GM18507 (cell line): ENCODE data around the gene DBR1.
"Not testable (repeated sequence)": the region's sequence is repeated elsewhere in the genome, so short reads cannot be mapped to it uniquely, and the experiment has no call there.

Source experiments
- DNase-seq: peaks from one replicate; pipeline ENCODE4 v3.0.0; 2011; ENCODE audit warnings: low read depth; ENCODE audit not compliant: insufficient read length; ENCODE audit errors: extremely low spot score
- FAIRE-seq: peaks from 2 replicates; lab custom pipeline; 2011; peaks lifted over from hg19 to GRCh38; lab: Jason Lieb, UNC

Gene DBR1

GRCh38 chr3:138188013-138188730 lies 13.5 kb upstream of the DBR1 start:
- DNase-seq: no peak

GRCh38 chr3:138187296-138188012 lies 12.7 kb upstream of the DBR1 start, which contains the start of gene ARMC8:
Gene ARMC8, plus strand, starts transcription at chr3:138187301. Its CDS starts 254 bp downstream, at chr3:138187555.
- DNase-seq (peak; percentile 95), FAIRE-seq (no peak)

More at GRCh38 chr3:138188013-138188730, 13.5 kb upstream of the DBR1 start:
- no peak for FAIRE-seq

- DNase-seq: no peak
- peak; percentile 95 for FAIRE-seq
These were observed 12.1 kb upstream of the DBR1 start for GRCh38 chr3:138186803-138187295.

GRCh38 chr3:138186221-138186620 lies 11.5 kb upstream of the DBR1 start:
- FAIRE-seq (no peak), DNase-seq (no peak)

GRCh38 chr3:138184994-138185393 lies 10.3 kb upstream of the DBR1 start:
- no peak for FAIRE-seq
- DNase-seq: no peak

DNA sequence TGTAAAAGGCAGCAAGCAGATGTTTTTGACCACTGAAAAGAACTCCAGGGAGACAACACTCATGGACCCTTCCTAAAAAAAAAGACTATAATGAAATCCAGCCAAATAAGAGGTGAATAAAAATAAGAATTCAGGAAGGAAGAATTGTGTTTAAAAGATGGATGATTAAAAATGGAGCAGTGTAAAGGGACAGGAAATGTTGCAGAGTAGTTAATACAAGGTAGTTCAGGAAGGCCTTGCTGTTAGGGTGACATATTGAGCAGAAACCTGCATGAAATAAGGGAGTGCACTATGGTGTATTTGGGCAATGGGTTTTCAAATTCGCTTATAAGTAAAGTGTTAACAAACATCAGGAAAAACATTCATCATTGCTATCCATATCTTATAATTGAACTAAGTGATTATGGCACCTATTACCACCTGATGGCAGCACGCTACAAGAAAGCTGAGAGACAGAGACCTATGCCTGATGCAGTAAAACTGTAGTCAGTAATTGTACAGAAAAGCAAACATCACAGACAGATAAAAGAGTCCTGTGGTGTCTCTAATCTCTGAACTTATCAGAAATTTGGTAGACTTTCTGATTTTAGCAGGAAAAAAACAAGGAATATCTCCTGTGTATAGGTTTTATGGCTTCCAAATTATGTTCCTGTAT lies 5.8 kb upstream of the DBR1 start:
- peak; percentile 81 for FAIRE-seq

DNA sequence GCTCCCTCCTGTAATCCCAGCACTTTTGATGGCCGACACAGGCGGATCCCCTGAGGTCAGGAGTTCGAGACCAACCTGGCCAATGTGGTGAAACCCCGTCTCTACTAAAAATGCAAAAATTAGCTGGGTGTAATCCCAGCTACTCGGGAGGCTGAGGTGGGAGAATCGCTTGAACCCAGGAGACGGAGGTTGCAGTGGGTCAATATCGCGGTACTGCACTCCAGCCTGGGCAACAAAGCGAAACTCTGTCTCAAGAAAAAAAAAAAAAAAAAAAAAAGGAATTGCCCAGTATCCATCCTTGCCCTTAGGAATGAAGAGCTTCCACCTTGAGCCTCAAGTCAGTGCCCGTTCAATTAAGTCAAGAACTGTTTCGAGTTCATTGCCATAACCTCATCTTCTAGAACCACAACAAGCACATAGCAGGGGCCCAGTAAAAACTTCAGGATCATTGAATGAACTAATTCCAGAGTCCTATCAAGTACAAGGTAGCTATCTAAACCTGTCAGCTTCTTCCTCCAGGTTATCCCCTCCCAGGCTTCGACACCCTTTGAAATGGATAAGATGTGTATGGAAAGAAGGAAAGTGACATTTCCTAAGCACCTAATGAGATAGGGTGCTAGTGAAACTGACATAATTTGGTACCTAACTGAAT lies 826 bp downstream of the DBR1 start:
- FAIRE-seq (no peak), DNase-seq (no peak)

More for the DNA sequence above, 5.8 kb upstream of the DBR1 start:
- no peak for DNase-seq

GRCh38 chr3:138172625-138173024 lies 2.1 kb downstream of the DBR1 start:
- DNase-seq: no peak
- no peak for FAIRE-seq

DNA sequence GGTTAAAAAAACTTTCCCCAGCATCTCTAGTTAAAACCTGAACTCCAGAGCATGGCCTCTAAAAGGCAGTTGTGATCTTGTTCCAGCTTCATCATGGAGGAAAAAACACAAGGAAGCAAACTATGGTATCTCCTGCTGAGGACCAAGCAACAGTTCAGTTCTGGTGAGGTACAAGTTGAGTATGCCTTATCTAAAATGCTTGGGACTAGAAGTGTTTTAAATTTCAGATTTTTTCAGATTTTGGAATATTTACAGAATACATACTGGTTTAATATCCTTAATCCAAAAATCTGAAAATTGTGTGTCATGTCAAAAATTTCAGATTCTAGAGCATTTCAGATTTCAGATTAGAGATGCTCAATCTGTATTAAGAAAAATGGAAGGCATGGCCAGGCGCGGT lies 9.7 kb downstream of the DBR1 start:
- FAIRE-seq (no peak), DNase-seq (no peak)

GRCh38 chr3:138157743-138158142 lies 17.0 kb downstream of the DBR1 start:
- FAIRE-seq (no peak), DNase-seq (no peak)

DNA sequence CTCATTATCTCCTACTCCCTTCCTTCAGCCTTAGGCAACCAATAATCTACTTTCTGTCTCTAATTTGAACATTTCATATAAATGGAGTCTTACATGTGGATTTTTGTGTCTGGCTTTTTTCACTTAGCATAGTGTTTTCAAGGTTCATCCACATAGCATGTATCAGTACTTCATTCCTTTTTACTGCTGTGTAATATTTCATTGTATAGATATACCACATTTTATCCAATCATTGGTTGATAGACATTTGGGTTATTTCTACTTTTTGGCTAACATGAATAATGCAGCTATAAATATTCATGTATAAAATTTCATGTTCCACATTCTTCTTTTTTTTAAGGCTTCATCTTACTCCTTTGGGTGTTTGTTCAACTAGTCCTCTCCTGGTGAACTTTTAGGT lies 20.2 kb downstream of the DBR1 start:
- FAIRE-seq (no peak), DNase-seq (no peak)

GRCh38 chr3:138148503-138148902 lies 26.2 kb downstream of the DBR1 start:
- DNase-seq: no peak
- FAIRE-seq: no peak

DNA sequence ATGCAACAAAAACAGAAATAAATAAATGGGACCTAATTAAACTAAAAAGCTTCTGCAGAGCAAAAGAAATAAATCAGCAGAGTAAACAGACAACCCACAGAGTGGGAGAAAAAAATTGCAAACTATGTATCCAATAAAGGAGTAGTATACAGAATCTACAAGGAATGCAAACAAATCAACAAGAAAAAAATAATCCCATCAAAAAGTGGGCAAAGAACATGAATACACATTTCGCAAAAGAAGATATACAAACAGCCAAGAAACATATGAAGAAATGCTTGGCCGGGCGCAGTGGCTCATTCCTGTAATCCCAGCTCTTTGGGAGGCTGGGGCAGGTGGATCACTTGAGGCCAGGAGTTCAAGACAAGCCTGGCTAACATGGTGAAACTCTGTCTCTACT lies 32.5 kb downstream of the DBR1 start:
- not testable (repeated sequence) for DNase-seq

DNA sequence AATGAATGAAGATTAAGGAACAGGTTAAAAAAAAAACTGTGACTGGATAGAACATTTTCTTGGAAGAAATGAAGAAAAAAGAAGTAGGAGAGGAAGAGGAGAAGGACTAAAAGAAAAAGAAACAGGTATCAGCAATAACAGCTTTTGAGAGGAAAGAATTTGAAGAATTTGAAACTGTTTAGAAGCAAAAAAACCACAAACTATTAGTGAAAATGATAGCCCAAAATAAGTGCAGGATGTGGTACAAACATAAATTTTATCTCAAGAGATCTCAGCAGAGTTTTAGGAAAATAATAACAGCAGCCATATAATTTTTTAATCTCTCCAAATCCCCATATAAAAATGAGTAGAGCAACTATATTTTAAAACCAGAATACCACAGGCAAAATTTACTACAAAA lies 33.8 kb downstream of the DBR1 start:
- FAIRE-seq (no peak), DNase-seq (no peak)

More for the DNA sequence above, 32.5 kb downstream of the DBR1 start:
- FAIRE-seq: not testable (repeated sequence)

DNA sequence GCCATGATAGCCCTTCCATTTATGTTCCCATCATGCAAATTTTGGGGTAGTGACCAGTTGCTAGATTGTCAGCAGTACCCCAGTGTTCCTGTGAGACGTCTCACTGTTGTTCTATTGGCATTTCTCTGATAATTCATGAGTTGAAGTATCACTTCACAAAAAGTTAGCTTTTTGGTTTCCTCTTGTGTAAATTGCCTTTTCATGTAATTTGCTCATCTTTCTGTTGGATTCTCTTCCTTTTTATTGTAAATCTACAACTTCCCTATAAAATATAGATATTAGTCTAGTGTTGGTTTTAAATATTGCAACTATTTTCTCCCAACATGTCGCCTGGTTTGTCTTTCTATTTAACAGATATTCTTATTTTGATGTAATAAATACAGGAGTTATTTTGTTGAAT lies 35.0 kb downstream of the DBR1 start:
- DNase-seq: no peak
- no peak for FAIRE-seq

DNA sequence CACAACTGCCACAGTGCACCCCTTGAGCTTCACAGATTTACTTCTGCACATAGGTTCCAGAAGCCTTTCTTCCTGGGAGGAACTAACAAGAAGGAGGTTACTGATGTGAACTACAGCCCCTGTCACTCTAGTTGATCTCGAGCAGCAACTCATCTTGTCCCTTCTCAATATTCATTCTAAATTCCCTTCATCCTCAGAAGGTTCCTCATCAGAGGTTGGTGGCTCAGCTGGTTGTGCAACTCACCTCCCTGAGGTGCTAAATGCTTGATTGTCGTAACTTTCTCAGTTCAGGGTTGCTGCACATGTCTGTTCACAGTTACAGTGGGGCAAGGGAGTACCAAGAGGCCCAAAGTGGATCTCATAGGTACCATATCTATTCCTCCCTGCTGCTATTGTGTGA lies 36.9 kb downstream of the DBR1 start:
- DNase-seq: no peak
- no peak for FAIRE-seq

DNA sequence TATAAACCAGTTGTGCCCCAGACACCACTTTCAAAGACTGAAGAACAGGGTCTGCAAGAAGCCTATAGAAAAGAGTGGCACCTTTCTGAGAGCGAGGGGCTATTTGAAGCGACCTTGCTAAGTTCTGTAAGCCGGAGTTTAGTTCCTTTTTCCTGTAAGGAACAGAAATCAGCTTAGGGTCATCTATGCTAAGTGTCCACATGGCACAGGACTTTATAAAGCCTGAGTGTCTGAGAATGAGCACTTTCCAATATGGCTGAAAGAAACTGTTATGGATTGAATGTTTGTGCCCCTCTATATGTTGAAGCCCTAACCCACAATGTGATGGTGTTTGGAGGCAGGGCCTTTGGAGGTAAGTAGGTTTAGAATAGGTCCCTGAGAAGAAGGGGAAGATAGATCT lies 38.5 kb downstream of the DBR1 start:
- no peak for FAIRE-seq
- no peak for DNase-seq

GRCh38 chr3:138135833-138136194 lies 38.9 kb downstream of the DBR1 start:
- FAIRE-seq: no peak
- no peak for DNase-seq

DNA sequence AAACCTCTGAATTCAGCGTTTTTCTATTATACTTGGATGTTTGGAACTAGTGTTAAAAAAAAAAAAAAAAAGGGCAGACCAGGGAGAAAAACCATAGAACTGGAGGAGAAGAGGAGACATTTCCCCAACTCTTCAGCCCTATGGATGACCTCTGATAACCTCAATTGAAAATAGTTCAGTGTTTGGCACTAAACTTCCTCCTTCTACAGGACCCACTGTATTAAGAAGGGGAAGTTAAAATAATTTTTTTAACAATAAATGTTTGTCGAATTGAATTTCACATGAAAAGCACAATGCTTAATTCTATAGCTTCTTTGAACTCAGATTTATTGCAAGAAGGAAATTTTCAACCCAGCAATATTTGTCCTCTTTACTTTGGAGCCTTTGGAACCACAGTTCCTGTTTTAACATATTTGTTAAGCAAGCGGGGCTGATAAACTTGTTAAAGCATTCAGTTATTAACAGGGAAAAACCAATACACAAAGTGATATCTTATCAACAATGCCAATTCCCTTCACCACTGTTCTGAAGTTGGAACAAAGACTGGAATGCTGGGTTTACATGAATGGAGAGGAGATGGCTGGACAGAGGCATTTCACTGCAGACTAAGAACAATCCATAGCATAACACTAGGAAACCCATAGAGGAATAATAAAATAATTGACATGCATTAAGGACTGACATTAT lies 39.4 kb downstream of the DBR1 start:
- FAIRE-seq (no peak), DNase-seq (no peak)
